DND-41 (cell line): ENCODE data around the gene ATF5.

Experiments used
- CTCF ChIP-seq: IDR thresholded peaks from 2 replicates; pipeline ENCODE4 v1.5.1; 2012; ENCODE audit warnings: borderline replicate concordance, low read length, moderate library complexity, mild to moderate bottlenecking; ENCODE audit not compliant: poor library complexity, severe bottlenecking; ENCODE audit errors: extremely low read depth
- EZH2 ChIP-seq: IDR thresholded peaks from 3 replicates; pipeline ENCODE4 v1.6.1; 2012; ENCODE audit warnings: borderline replicate concordance, low read depth, mild to moderate bottlenecking, moderate library complexity, low read length, inconsistent platforms; ENCODE audit not compliant: severe bottlenecking

GRCh38 chr19:49929611-49930482, 842 bp downstream of the ATF5 start:
- TF ChIP-seq CTCF (peak; percentile 13), EZH2 (no peak)
